SHP77 (cell line): ENCODE data around the gene TMED9.
A peak's percentile ranks its signal among the peaks of the same experiment; 100 is the strongest.
"Not testable (repeated sequence)": the region's sequence is repeated elsewhere in the genome, so short reads cannot be mapped to it uniquely, and the experiment has no call there.

ENCODE experiments used
- DNase-seq, 2 experiments: peaks; one replicate each; lab custom pipeline; 2025; lab: John Stamatoyannopoulos, UW

The TMED9 gene

GRCh38 chr5:177592010-177592834 is at the start of gene TMED9:
Gene TMED9 (plus strand): TSS chr5:177592203. CDS start chr5:177592215, 12 bp downstream.
- DNase-seq = peak; percentile 80 to 88

DNA sequence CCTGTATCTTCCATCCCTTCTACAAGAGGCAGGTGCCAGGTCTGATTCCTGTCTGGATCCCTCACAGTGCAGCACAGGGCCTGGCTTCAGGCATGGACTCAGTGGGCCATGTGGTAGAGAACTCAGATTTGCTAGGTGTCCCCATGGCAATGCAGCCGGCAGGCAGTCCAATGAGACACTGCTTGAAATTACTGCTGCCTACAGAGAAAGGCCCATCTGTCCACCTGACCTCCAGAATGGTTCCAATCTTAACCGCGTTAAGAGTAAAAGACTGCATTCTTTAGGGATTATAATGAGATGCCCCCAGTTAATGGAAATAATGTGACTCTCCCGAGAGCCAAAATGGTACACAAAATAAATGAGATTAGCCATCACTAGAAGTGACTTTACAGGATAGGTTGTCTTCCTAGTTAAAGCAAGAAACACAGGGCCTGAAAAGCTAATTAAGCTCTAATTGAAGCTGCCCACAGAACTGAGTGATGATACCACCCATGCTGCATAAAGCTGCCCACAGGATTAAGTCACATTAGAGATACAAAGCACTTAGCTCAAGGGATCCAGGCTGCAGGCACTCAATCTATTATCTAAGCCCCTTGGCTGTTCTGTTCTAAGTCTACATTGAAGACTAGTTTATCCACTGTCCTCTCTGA is 49.1 kb upstream of the TMED9 start:
- DNase-seq = no peak

DNA sequence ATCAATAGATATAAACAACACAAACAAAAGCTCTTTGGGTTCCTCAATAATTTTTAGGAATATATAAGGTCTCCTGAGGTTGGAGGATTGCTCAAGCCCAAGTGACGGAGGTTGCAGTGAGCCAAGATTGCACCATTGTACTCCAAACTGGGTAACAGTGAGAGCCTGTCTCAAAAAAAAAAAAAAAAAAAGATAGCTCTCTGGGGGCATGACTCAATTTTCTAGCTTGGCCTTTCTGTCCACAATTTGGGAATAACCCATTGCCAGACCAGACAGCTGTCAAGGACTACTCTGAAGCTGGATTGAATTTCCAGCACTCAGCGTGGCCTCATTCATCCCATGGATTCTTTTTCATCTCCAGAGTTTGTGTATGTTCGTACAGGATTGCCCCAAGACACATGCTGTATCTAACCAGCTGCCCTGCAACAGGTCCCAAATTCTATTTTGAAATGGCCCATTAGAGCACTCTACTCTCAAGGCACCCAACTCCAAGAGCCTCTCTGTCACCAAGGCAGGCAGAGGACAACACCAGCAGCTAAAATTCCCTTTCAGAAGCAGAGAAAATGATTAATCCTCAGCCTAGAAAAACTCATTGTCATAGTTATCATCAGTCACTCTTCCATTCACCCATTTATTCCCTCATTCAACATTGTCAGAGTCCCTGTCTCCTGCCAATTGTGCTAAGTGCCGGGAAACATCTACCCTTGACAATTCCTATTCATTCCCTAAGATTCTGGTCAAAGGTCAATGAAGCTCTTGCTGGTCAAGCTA is 46.3 kb upstream of the TMED9 start:
- DNase-seq = no peak

GRCh38 chr5:177546258-177546741 is 45.7 kb upstream of the TMED9 start:
- DNase-seq = no peak

DNA sequence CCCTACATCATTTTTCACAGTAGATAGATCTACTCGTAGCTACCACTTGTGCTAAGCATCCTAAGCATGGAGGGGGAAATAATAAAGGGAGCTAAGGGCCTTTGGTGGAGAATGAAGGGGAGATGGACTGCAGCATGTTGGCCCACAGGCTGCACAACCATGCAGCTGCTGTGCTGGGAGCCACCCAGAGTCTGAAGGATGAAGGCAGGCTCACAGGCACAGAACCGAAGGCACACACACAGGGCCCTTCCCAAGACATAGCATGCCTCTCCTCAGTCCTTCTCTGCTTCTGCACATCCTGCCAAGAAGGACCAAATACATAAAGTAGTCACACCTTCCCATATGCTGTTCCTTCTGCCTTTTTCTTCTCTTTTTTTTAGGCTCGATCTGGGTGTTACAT is 44.3 kb upstream of the TMED9 start:
- no peak for DNase-seq

DNA sequence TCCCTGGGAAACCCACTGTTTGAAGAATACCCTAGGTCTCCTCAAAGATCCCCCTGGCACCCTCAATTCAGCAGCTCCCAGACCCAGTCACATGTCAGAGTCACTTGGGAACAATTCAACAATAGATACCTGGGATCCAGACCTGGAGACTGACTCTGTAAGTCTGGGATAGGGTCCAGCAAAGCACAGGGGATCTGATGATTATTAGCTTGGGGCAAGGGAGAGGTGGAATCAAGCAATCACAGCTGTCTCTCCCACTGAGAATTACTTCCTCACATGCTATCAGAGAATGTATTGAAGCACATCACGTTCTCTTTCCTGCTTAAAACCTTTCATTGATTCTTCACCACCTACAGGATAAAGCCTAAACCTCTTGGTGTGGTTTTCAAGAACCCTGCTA is 43.5 kb upstream of the TMED9 start:
- DNase-seq = no peak

GRCh38 chr5:177550122-177550521 is 41.9 kb upstream of the TMED9 start:
- no peak for DNase-seq

- no peak for DNase-seq
Observed at GRCh38 chr5:177552839-177553455, 39.1 kb upstream of the TMED9 start.

DNA sequence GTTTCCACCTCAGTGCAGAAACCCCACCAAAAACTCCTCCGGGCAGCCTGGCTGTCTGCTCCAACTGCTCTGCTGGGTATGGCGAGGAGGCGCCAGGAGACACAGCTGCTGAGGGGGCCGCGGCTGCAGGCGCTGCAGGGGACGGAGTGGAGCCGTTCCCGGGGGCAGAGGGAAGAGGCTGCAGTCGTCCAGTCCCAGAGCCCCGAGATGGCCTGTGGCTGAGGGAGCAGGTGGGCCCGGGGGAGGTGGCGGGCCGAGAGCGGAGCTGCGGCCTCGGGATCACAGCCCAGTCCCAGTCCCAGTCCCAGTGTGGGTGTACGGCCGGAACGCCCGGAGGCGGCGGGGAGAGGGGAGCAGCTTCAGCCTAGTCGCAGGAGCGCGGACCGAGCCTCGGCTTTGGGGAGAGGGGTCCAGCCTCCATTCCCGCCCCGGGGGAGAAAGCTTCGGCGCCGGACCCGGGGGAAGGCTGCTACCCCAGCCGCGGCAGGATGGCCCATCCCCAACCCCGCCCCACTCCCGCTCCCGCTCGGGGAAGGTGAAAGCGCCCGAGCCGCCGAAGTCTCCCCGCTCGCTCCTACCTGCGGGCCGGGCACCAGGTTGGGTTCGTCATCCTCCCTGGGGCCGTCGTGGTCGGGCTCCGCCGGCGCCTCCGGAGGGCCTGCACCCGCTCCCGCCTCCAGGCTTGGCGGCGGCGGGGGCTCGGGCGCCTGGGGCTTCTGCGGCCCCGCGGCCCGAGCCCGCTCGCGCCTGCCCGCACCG is 38.2 kb upstream of the TMED9 start:
- no peak for DNase-seq

GRCh38 chr5:177554474-177555111 is 37.4 kb upstream of the TMED9 start, which contains the start of gene FAM193B:
Gene FAM193B (minus strand): TSS chr5:177554563. CDS start chr5:177554458, 105 bp downstream.
- DNase-seq = peak; percentile 88 to 89

GRCh38 chr5:177555228-177555627 is 36.8 kb upstream of the TMED9 start:
- no peak for DNase-seq

GRCh38 chr5:177555665-177556064 is 36.3 kb upstream of the TMED9 start:
- no peak for DNase-seq

GRCh38 chr5:177557041-177557647 is 34.9 kb upstream of the TMED9 start:
- DNase-seq = no peak

DNA sequence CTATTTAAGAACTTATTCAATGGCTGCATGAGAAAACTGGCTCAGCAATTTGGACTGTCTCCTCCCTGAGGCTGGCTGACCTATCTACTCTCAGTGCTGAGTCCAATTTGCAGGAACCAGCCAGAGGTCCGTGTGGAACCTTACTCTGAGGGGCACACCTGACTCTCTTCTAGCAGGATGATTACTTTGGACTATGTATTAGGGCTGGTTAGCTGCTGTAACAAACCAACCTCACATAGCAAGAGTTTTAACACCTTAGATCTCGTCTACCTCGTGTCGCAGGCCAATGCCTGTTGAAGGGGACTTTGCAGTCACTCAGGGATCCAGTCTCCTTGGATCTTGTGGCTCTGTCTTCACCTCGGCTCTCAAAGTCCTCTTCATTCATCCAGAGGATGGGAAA is 34.2 kb upstream of the TMED9 start:
- DNase-seq = no peak

DNA sequence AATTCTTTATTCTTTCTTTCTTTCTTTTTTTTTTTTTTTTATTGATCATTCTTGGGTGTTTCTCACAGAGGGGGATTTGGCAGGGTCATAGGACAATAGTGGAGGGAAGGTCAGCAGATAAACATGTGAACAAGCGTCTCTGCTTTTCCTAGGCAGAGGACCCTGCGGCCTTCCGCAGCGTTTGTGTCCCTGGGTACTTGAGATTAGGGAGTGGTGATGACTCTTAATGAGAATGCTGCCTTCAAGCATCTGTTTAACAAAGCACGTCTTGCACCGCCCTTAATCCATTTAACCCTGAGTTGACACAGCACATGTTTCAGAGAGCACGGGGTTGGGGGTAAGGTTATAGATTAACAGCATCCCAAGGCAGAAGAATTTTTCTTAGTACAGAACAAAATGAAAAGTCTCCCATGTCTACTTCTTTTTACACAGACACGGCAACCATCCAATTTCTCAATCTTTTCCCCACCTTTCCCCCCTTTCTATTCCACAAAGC is 32.5 kb upstream of the TMED9 start:
- DNase-seq = not testable (repeated sequence)

- no peak for DNase-seq
Observed at GRCh38 chr5:177565046-177565445, 27.0 kb upstream of the TMED9 start.

DNA sequence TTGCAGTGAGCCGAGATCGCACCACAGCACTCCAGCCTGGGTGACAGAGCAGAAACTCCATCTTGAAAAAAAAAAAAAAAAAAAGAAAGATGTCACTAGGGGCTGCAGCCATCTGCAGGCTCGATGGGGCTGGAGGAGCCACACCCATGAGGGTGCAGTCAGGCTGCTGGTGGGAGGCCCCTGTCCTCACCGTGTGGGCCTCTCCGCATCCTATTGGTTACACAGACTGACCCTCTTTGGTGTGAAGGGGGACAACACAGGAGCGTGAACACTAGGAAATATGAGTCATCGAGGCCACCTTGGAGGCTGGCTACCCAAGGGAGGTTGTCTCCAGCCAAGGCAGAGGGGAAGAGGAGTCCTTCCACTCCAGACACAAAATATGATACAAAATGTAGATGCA is 23.7 kb upstream of the TMED9 start:
- no peak for DNase-seq

GRCh38 chr5:177569894-177570293 is 22.1 kb upstream of the TMED9 start:
- DNase-seq = no peak

GRCh38 chr5:177575488-177575887 is 16.5 kb upstream of the TMED9 start:
- DNase-seq = no peak

GRCh38 chr5:177576169-177576568 is 15.8 kb upstream of the TMED9 start:
- DNase-seq = peak; percentile 33 to 59
